ENCODE data around the gene PMVK.

PMVK gene

GRCh38 chr1:154878371-154879037 lies 58.0 kb downstream of the PMVK start:
- DNase-seq (ENCODE audit: low spot score) = peak; percentile 86

GRCh38 chr1:154877370-154877974 lies 59.0 kb downstream of the PMVK start:
- DNase-seq (ENCODE audit: low spot score) = no peak

- DNase-seq (ENCODE audit: low spot score) = no peak
These were observed 59.6 kb downstream of the PMVK start for GRCh38 chr1:154876842-154877369.

All from left forelimb (tissue), 1 donor.